Measurements from ENCODE around the gene H3-3A. TPM values are rescaled to one million over a fixed set of nuclear protein-coding genes. Genes with fewer than 3 reads are reported as not detected.

The H3-3A gene
- total RNA-seq, 1 experiment from 2014 or later: 894 TPM

GRCh38 chr1:226093621-226094020 is 31.1 kb downstream of the H3-3A start (continued):
- no peak for TF ChIP-seq ZNF281 (CRISPR knock-in tag; IDR thresholded peaks at IDR 0.05)

- H3K27me3 Mint-ChIP-seq (ENCODE audit: low read depth): peaks cover 10% of the 10 kb centered on the region
- POLR2A ChIA-PET: interaction anchor here (0.5 kb wide), 1 partner anchor 644 kb away, joined by 5 read pairs; no protein-coding TSS in a partner anchor
- H3K36me3 Mint-ChIP-seq: no peaks in the 10 kb centered on the region
- H3K27ac Mint-ChIP-seq: no peak overlapping the region
- CTCF ChIA-PET: interaction anchor here (0.7 to 5.2 kb wide), 3 partner anchors 30 to 56 kb away, joined by 3 to 23 read pairs (median 8); no protein-coding TSS in a partner anchor
- peaks cover 14% of the 10 kb centered on the region for H3K4me1 Mint-ChIP-seq
- no peaks in the 10 kb centered on the region for H3K9me3 Mint-ChIP-seq
- ATAC-seq: no peak
- TF ChIP-seq IRF2 (CRISPR knock-in tag; IDR thresholded peaks at IDR 0.05; ENCODE audit: borderline replicate concordance, low read depth) (no peak), NR1H2 (CRISPR knock-in tag; IDR thresholded peaks at IDR 0.05) (no peak), ETV6 (CRISPR knock-in tag; IDR thresholded peaks at IDR 0.05) (no peak), RORB (CRISPR knock-in tag; IDR thresholded peaks at IDR 0.05) (no peak), MYBL2 (CRISPR knock-in tag; IDR thresholded peaks at IDR 0.05) (no peak), NR2C2 (CRISPR knock-in tag; IDR thresholded peaks at IDR 0.05) (no peak), ELF4 (CRISPR knock-in tag; IDR thresholded peaks at IDR 0.05; ENCODE audit: low read depth) (no peak), USF1 (CRISPR knock-in tag; IDR thresholded peaks at IDR 0.05) (no peak), E2F1 (CRISPR knock-in tag; IDR thresholded peaks at IDR 0.05) (no peak), GTF2I (CRISPR knock-in tag; conservative IDR thresholded peaks at IDR 0.05) (no peak), IRF1 (CRISPR knock-in tag; IDR thresholded peaks at IDR 0.05) (no peak), ZBTB21 (CRISPR knock-in tag; IDR thresholded peaks at IDR 0.05; ENCODE audit: borderline replicate concordance) (no peak), TEAD1 (CRISPR knock-in tag; IDR thresholded peaks at IDR 0.05) (no peak)
- no peak for DNase-seq (ENCODE audit: low spot score)
- no peak overlapping the region for H3K4me3 Mint-ChIP-seq
Observed at GRCh38 chr1:226094451-226094850, 31.9 kb downstream of the H3-3A start.

- POLR2A ChIA-PET: no interaction called here
- ATAC-seq (no peak), DNase-seq (ENCODE audit: low spot score) (no peak)
- H3K9me3 Mint-ChIP-seq: no peaks in the 10 kb centered on the region
- peaks cover 18% of the 10 kb centered on the region for H3K27me3 Mint-ChIP-seq (ENCODE audit: low read depth)
- no peaks in the 10 kb centered on the region for H3K36me3 Mint-ChIP-seq
- peaks cover 18% of the 10 kb centered on the region for H3K4me1 Mint-ChIP-seq
- no peak overlapping the region for H3K4me3 Mint-ChIP-seq
- H3K27ac Mint-ChIP-seq: no peak overlapping the region
- CTCF ChIA-PET: interaction anchor here (0.6 to 5.2 kb wide), 5 partner anchors 12 to 1303 kb away, joined by 3 to 23 read pairs (median 3); partner anchors contain the start of gene H3-3A
- no peak for TF ChIP-seq ZNF219 (CRISPR knock-in tag; IDR thresholded peaks at IDR 0.05; ENCODE audit: borderline replicate concordance)
- no peak for TF ChIP-seq SOX15 (CRISPR knock-in tag; IDR thresholded peaks at IDR 0.05)
- TF ChIP-seq EMX1 (CRISPR knock-in tag; IDR thresholded peaks at IDR 0.05): no peak
- no peak for TF ChIP-seq HMGA2 (CRISPR knock-in tag; IDR thresholded peaks at IDR 0.05)
- TF ChIP-seq MLX (CRISPR knock-in tag; IDR thresholded peaks at IDR 0.05): no peak
- TF ChIP-seq ZBTB21 (CRISPR knock-in tag; IDR thresholded peaks at IDR 0.05; ENCODE audit: borderline replicate concordance): no peak
- TF ChIP-seq ZNF232 (CRISPR knock-in tag; IDR thresholded peaks at IDR 0.05): no peak
- no peak for TF ChIP-seq ZNF396 (CRISPR knock-in tag; IDR thresholded peaks at IDR 0.05; ENCODE audit: borderline replicate concordance)
- no peak for TF ChIP-seq FOXP4 (CRISPR knock-in tag; IDR thresholded peaks at IDR 0.05)
- TF ChIP-seq E2F1 (CRISPR knock-in tag; IDR thresholded peaks at IDR 0.05): no peak
- no peak for TF ChIP-seq TEAD1 (CRISPR knock-in tag; IDR thresholded peaks at IDR 0.05)
Observed at GRCh38 chr1:226095286-226095685, 32.8 kb downstream of the H3-3A start.

Measured in WTC11 (cell line).